ENCODE results near the gene PIP5K1A. TPM values are rescaled to one million over a fixed set of nuclear protein-coding genes. Genes with fewer than 3 reads are reported as not detected.

The PIP5K1A gene
- 10 to 100 TPM; 29.7 to 70.9 (median 46.6) TPM for total RNA-seq

- no peak for TF ChIP-seq CTCF (IDR thresholded peaks at IDR 0.05; ENCODE audit: low read depth)
These were observed at the start of gene PIP5K1A for GRCh38 chr1:151198254-151199127. TSS of gene PIP5K1A (plus strand) at chr1:151198552. CDS start at chr1:151198997, 445 bp downstream.

GRCh38 chr1:151156515-151156819 is 41.9 kb upstream of the PIP5K1A start, which contains the start of gene TNFAIP8L2:
TSS of gene TNFAIP8L2 (plus strand) at chr1:151156649. CDS start at chr1:151158698, 2,049 bp downstream.
- no peak for TF ChIP-seq CTCF (IDR thresholded peaks at IDR 0.05; ENCODE audit: low read depth)

- TF ChIP-seq CTCF (IDR thresholded peaks at IDR 0.05; ENCODE audit: low read depth) = no peak
These were observed 41.3 kb upstream of the PIP5K1A start for GRCh38 chr1:151157067-151157531.

GRCh38 chr1:151158326-151158725 is 40.0 kb upstream of the PIP5K1A start:
- TF ChIP-seq CTCF (IDR thresholded peaks at IDR 0.05; ENCODE audit: low read depth) = no peak

- TF ChIP-seq CTCF (IDR thresholded peaks at IDR 0.05; ENCODE audit: low read depth) = no peak
These were observed 39.6 kb upstream of the PIP5K1A start for GRCh38 chr1:151158751-151159251.

- TF ChIP-seq CTCF (IDR thresholded peaks at IDR 0.05; ENCODE audit: low read depth) = no peak
These were observed 39.0 kb upstream of the PIP5K1A start for GRCh38 chr1:151159373-151159772.

GRCh38 chr1:151164732-151165280 is 33.5 kb upstream of the PIP5K1A start:
- no peak for TF ChIP-seq CTCF (IDR thresholded peaks at IDR 0.05; ENCODE audit: low read depth)

Measured in subcutaneous adipose tissue (tissue), 4 donors.